NB4 (cell line): Measurements from ENCODE around the gene MIA2.

Experiments
- TF ChIP-seq, protein P1 (sequence below): IDR thresholded peaks from 2 replicates; pipeline ENCODE4 v1.6.1; 2011; ENCODE audit warnings: low read depth, low read length
- TF ChIP-seq, protein P2 (sequence below): IDR thresholded peaks from one replicate; pipeline ENCODE4 v1.5.1; 2012; ENCODE audit warnings: low read depth, low read length

DNA sequence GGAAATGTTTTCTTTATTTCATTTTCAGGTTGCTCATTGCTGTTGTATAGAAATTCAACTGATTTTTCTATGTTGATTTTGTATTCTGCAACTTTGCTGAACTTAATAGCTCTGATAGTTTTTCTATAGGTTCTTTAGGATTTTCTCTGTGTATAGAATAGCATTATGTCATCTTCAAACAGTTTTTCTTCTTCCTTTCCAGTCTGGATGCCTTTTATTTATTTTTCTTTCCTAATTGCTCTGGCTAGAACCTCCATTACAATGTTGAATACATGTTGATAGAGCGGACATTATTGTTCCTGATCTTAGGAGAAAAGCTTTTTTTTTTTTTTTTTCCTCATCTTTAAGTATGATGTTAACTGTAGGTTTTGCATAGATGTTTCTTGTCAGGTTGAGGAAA lies 39.2 kb downstream of the MIA2 start:
- TF ChIP-seq, protein P1, sequence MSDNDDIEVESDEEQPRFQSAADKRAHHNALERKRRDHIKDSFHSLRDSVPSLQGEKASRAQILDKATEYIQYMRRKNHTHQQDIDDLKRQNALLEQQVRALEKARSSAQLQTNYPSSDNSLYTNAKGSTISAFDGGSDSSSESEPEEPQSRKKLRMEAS: no peak
- TF ChIP-seq, protein P2, sequence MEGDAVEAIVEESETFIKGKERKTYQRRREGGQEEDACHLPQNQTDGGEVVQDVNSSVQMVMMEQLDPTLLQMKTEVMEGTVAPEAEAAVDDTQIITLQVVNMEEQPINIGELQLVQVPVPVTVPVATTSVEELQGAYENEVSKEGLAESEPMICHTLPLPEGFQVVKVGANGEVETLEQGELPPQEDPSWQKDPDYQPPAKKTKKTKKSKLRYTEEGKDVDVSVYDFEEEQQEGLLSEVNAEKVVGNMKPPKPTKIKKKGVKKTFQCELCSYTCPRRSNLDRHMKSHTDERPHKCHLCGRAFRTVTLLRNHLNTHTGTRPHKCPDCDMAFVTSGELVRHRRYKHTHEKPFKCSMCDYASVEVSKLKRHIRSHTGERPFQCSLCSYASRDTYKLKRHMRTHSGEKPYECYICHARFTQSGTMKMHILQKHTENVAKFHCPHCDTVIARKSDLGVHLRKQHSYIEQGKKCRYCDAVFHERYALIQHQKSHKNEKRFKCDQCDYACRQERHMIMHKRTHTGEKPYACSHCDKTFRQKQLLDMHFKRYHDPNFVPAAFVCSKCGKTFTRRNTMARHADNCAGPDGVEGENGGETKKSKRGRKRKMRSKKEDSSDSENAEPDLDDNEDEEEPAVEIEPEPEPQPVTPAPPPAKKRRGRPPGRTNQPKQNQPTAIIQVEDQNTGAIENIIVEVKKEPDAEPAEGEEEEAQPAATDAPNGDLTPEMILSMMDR: no peak
